Endothelial cell of umbilical vein (primary cell): Measurements from ENCODE around the gene FBXO34. TPM values are rescaled to one million over a fixed set of nuclear protein-coding genes. Genes with fewer than 3 reads are reported as not detected.

Experiments
- BruUV-seq: library from RNA; stranded (reverse); fragments of 400-500 nt; replicated peaks from 2 replicates; lab custom pipeline; 2021; lab: Mats Ljungman, UMichigan
- CTCF ChIA-PET: fragments of 300-600, 350-600 bp; sonication (Branson Sonifier 250); formaldehyde crosslinking; loops from one replicate; lab custom pipeline; 2021; ENCODE audit warnings: antibody characterized with exemption, inconsistent platforms; lab: Charles Lee
- POLR2A ChIA-PET: fragments of 300-600, 350-600 bp; sonication (Branson Sonifier 250); formaldehyde crosslinking; loops from one replicate; lab custom pipeline; 2021; ENCODE audit warnings: antibody characterized with exemption, inconsistent platforms; lab: Charles Lee
- DNase-seq: peaks from one replicate; pipeline ENCODE4 v3.0.0-alpha.2; 2011; ENCODE audit warnings: low read depth, low spot score
- FAIRE-seq: peaks from 2 replicates; lab custom pipeline; 2011; peaks lifted over from hg19 to GRCh38; lab: Jason Lieb, UNC
- H2AFZ ChIP-seq: 2 replicates; pipeline ENCODE4 v1.6.0; 2012; ENCODE audit warnings: low read depth, low read length, control low read depth, inconsistent platforms
- H3K27ac ChIP-seq: 2 replicates; pipeline ENCODE4 v1.5.1; 2011; ENCODE audit warnings: low read depth, mild to moderate bottlenecking, control low read depth, low read length, moderate library complexity; ENCODE audit not compliant: insufficient read depth
- H3K27me3 ChIP-seq, 2 experiments: 2 replicates each; pipeline versions ENCODE4 v1.6.0 to v1.6.1; 2011; ENCODE audit warnings: low read length in 2 of 2, mixed read lengths in 1 of 2; ENCODE audit not compliant: control insufficient read depth in 2 of 2, insufficient read depth in 2 of 2
- H3K36me3 ChIP-seq, 2 experiments: 2 replicates in 1 of 2; 3 replicates in 1 of 2; pipeline ENCODE4 v1.5.1; 2011; ENCODE audit warnings: low read length in 2 of 2, mild to moderate bottlenecking in 1 of 2, moderate library complexity in 1 of 2; ENCODE audit not compliant: control insufficient read depth in 2 of 2, insufficient read depth in 2 of 2; ENCODE audit errors: extremely low read depth in 1 of 2
- H3K4me1 ChIP-seq: 3 replicates; pipeline ENCODE4 v1.5.1; 2011; ENCODE audit warnings: mild to moderate bottlenecking, low read length; ENCODE audit not compliant: control insufficient read depth, insufficient read depth; ENCODE audit errors: extremely low read depth
- H3K4me2 ChIP-seq: 2 replicates; pipeline ENCODE4 v1.6.1; 2011; ENCODE audit warnings: low read length, control low read depth, mixed read lengths; ENCODE audit not compliant: insufficient read depth
- H3K4me3 ChIP-seq, 3 experiments: fragments of 200-600 bp in 1 of 3; sonication (generic), shearing (Covaris generic) in 1 of 3; replicated peaks in 1 of 3; 2 replicates each; pipeline ENCODE4 v1.5.1; 2011 to 2016; ENCODE audit warnings: control low read depth in 3 of 3, low read length in 3 of 3, mild to moderate bottlenecking in 2 of 3, inconsistent platforms in 1 of 3, low read depth in 1 of 3, moderate library complexity in 1 of 3; ENCODE audit not compliant: insufficient read depth in 1 of 3
- H3K79me2 ChIP-seq: 2 replicates; pipeline ENCODE4 v1.6.0; 2012; ENCODE audit warnings: low read length, inconsistent platforms; ENCODE audit not compliant: control insufficient read depth, insufficient read depth
- H3K9ac ChIP-seq: replicated peaks from 2 replicates; pipeline ENCODE3; 2011; ENCODE audit warnings: low read length, control low read depth; ENCODE audit not compliant: insufficient read depth; ENCODE audit errors: extremely low read depth
- H3K9me1 ChIP-seq: replicated peaks from 3 replicates; pipeline ENCODE4 v1.6.0; 2011; ENCODE audit warnings: mild to moderate bottlenecking, low read length; ENCODE audit not compliant: control insufficient read depth, insufficient read depth; ENCODE audit errors: extremely low read depth
- H3K9me3 ChIP-seq: replicated peaks from 2 replicates; pipeline ENCODE4 v1.5.1; 2012; ENCODE audit warnings: low read length, inconsistent platforms; ENCODE audit not compliant: control insufficient read depth, insufficient read depth
- H4K20me1 ChIP-seq: replicated peaks from 2 replicates; pipeline ENCODE3; 2011; ENCODE audit warnings: mild to moderate bottlenecking, low read length; ENCODE audit not compliant: control insufficient read depth, insufficient read depth; ENCODE audit errors: extremely low read depth
- CTCF ChIP-seq, 2 donors: IDR thresholded peaks; 1 replicate in 1 of 2; 2 replicates in 1 of 2; pipeline ENCODE4 v1.5.1; 2011; ENCODE audit warnings: low read length in 2 of 2, mild to moderate bottlenecking in 2 of 2, moderate library complexity in 2 of 2, control low read depth in 1 of 2, inconsistent platforms in 1 of 2, low read depth in 1 of 2; ENCODE audit not compliant: insufficient read depth in 1 of 2; ENCODE audit errors: extremely low read depth in 1 of 2
- EZH2 ChIP-seq: IDR thresholded peaks from 2 replicates; pipeline ENCODE4 v1.6.1; 2012; ENCODE audit warnings: borderline replicate concordance, low read depth, mild to moderate bottlenecking, moderate library complexity, low read length, inconsistent platforms; ENCODE audit not compliant: severe bottlenecking
- FOS ChIP-seq: IDR thresholded peaks from 2 replicates; pipeline ENCODE4 v1.6.1; 2011; ENCODE audit warnings: mild to moderate bottlenecking, low read length, moderate library complexity, borderline replicate concordance; ENCODE audit not compliant: insufficient read depth
- GATA2 ChIP-seq: IDR thresholded peaks from 2 replicates; pipeline ENCODE4 v1.7.0; 2011; ENCODE audit warnings: low read depth, mild to moderate bottlenecking, moderate library complexity, mixed read lengths, low read length; ENCODE audit not compliant: insufficient read length, insufficient read depth
- JUN ChIP-seq: IDR thresholded peaks from 2 replicates; pipeline ENCODE4 v1.6.1; 2011; ENCODE audit warnings: borderline replicate concordance, low read depth; ENCODE audit not compliant: insufficient read length, insufficient read depth
- MAX ChIP-seq: IDR thresholded peaks from 2 replicates; pipeline ENCODE4 v1.6.1; 2011; ENCODE audit not compliant: insufficient read depth, insufficient read length
- MYC ChIP-seq: IDR thresholded peaks from one replicate; pipeline ENCODE4 v1.6.1; 2011; ENCODE audit warnings: mild to moderate bottlenecking, low read depth, low read length
- POLR2A ChIP-seq: IDR thresholded peaks from 2 replicates; pipeline ENCODE4 v1.6.1; 2012; ENCODE audit warnings: low read depth, mild to moderate bottlenecking, control low read depth, low read length
- POLR2AphosphoS5 ChIP-seq: IDR thresholded peaks from 2 replicates; pipeline ENCODE4 v1.6.1; 2012; ENCODE audit warnings: low read depth, mild to moderate bottlenecking, control low read depth, low read length, moderate library complexity; ENCODE audit not compliant: insufficient read depth
- dilution Hi-C: fragments of 300-500 bp; cut with MboI; formaldehyde crosslinking; loops from one replicate; pipeline ENCODE4 v1.15.0; 2019; ENCODE audit warnings: low sequenced_read_pairs; ENCODE audit not compliant: extremely low pct_ligation_motif_present
- intact Hi-C: fragments of 100-400 bp; cut with micrococcal nuclease; formaldehyde crosslinking; loops from one replicate; pipeline ENCODE4 v1.10.0; 2022
- polyA plus RNA-seq, 4 experiments: library from polyadenylated mRNA; depleted of rRNA in 3 of 4; stranded (reverse) in 3 of 4; unstranded in 1 of 4; fragments of >200 nt; gene quantifications; 2 replicates each; pipeline versions ENCODE4 v1.2.1 to v1.2.3, GENCODE V29; 2011 to 2012; ENCODE audit warnings: missing spikeins in 1 of 4
- total RNA-seq: library from RNA; stranded (reverse); gene quantifications from 2 replicates; pipeline ENCODE4 v1.2.3, GENCODE V29; 2021

FBXO34 gene
- total and polyA plus RNA-seq, 2 donors (not counting 3 experiments of a cell fraction or from before 2014, with no cell fraction given) = 8.5 to 14.2 TPM

- intact Hi-C loops = no loop called here
- Histone ChIP-seq H3K9ac (no peak overlapping the region), H3K9me1 (no peaks in the 10 kb centered on the region), H3K4me2 (no peak overlapping the region), H3K4me1 (no peaks in the 10 kb centered on the region), H3K4me3 (no peak overlapping the region), H2AFZ (no peak overlapping the region), H3K9me3 (no peaks in the 10 kb centered on the region), H3K27me3 (no peaks in the 10 kb centered on the region), H3K79me2 (peaks cover 44% of the 10 kb centered on the region), H4K20me1 (peaks cover 2% of the 10 kb centered on the region), H3K36me3 (no peaks in the 10 kb centered on the region), H3K27ac (no peak overlapping the region)
- ChIA-PET CTCF (no interaction called here), POLR2A (no interaction called here)
- BruUV-seq = no TSS peak
- no peak for TF ChIP-seq POLR2A
- TF ChIP-seq POLR2AphosphoS5 = no peak
- TF ChIP-seq MYC = no peak
- no peak for TF ChIP-seq EZH2
- no peak for TF ChIP-seq MAX
- no peak for TF ChIP-seq JUN
- no peak for TF ChIP-seq FOS
- no peak for TF ChIP-seq GATA2
- no peak for TF ChIP-seq CTCF (IDR thresholded peaks at IDR 0.05; ENCODE audit: extremely low read depth in 1 of 2, insufficient read depth in 1 of 2, low read depth in 1 of 2, low read length in 2 of 2)
- no peak for FAIRE-seq
- dilution Hi-C loops = no loop called here
- no peak for DNase-seq
These were observed 17.2 kb downstream of the FBXO34 start for GRCh38 chr14:55288439-55288838.
